CD4-positive, alpha-beta T cell treated with Interleukin-6 at 100 ng/mL for 8 hours (primary cell): ENCODE data around the gene DNAJB1.

ENCODE experiments used
- DNase-seq: peaks from one replicate; pipeline ENCODE4 v3.0.0-alpha.2; 2020; ENCODE audit warnings: mixed read lengths, low spot score

Gene DNAJB1

GRCh38 chr19:14496029-14496833 is 22.0 kb downstream of the DNAJB1 start, which contains the start of gene GIPC1:
Gene GIPC1 (minus strand): TSS chr19:14496127. CDS start chr19:14482976, 13,151 bp downstream.
- peak; percentile 76 for DNase-seq

GRCh38 chr19:14495672-14496028 is 22.5 kb downstream of the DNAJB1 start:
- no peak for DNase-seq

GRCh38 chr19:14494910-14495671 is 23.1 kb downstream of the DNAJB1 start:
- DNase-seq: no peak

GRCh38 chr19:14494411-14494810 is 23.8 kb downstream of the DNAJB1 start:
- no peak for DNase-seq

- DNase-seq: no peak
Observed at GRCh38 chr19:14492756-14493337, 25.4 kb downstream of the DNAJB1 start.

- DNase-seq: no peak
Observed at GRCh38 chr19:14487370-14488125, 30.6 kb downstream of the DNAJB1 start.

GRCh38 chr19:14482172-14482941 is 35.8 kb downstream of the DNAJB1 start:
- DNase-seq: no peak

GRCh38 chr19:14480700-14481079 is 37.5 kb downstream of the DNAJB1 start:
- no peak for DNase-seq

GRCh38 chr19:14479975-14480699 is 38.1 kb downstream of the DNAJB1 start:
- peak; percentile 56 for DNase-seq

GRCh38 chr19:14479309-14479974 is 38.8 kb downstream of the DNAJB1 start:
- no peak for DNase-seq

- DNase-seq: no peak
Observed at GRCh38 chr19:14478113-14478545, 40.1 kb downstream of the DNAJB1 start.

GRCh38 chr19:14477418-14478112 is 40.6 kb downstream of the DNAJB1 start:
- DNase-seq: no peak

- DNase-seq: no peak
Observed at GRCh38 chr19:14476673-14477401, 41.4 kb downstream of the DNAJB1 start.

GRCh38 chr19:14476327-14476672 is 41.9 kb downstream of the DNAJB1 start:
- no peak for DNase-seq

GRCh38 chr19:14475251-14476073 is 42.7 kb downstream of the DNAJB1 start, which contains the start of gene PTGER1:
Gene PTGER1 (minus strand): TSS chr19:14475354. CDS start chr19:14474320, 1,034 bp downstream.
- no peak for DNase-seq

GRCh38 chr19:14474827-14475226 is 43.4 kb downstream of the DNAJB1 start:
- DNase-seq: no peak

GRCh38 chr19:14473978-14474578 is 44.1 kb downstream of the DNAJB1 start:
- DNase-seq: no peak
